ENCODE results near the gene R3HDM2. TPM values are rescaled to one million over a fixed set of nuclear protein-coding genes. Genes with fewer than 3 reads are reported as not detected.

R3HDM2 gene
- total RNA-seq, 2 donors from 2014 or later = 78.9 to 79.1 TPM

DNA sequence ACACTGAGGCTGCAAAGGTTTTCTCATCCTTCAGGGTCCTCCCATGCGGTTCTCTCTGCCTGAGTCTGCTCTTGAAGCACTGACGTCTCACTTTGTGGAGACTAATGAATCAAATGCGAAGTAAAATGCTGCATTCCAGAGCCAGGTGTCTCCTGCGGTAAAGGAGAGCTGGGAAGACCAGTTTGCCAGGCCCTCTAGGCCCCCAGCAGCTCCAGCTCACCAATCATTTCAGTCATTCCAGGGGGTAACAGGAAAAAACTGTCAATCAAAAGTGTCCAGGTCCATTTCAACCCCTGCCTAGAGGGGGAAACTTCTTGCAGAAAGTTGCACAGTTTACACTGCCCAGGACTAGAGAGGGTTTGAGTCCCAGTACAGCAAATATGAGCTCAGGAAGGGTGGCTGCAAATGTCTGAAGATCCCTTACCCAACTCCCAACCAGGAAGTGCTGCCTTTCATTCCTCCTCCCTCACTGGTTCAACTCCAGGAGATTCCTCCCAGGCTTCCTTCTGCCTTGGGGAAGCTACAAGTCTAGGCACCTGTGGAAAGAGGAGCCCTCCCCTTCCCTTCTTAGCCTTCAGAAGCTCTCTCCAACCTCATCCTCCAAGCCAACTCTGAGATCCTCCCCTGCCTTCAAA, 217.0 kb downstream of the R3HDM2 start:
- DNase-seq (no peak), ATAC-seq (replicated peaks in 1 of 2) (no peak)
- H3K4me1 Mint-ChIP-seq (ENCODE audit: low read depth) = peaks cover 32% of the 10 kb centered on the region
- peak overlapping the region; percentile 19 to 46 for H3K4me3 Mint-ChIP-seq
- H3K9me3 Mint-ChIP-seq = no peaks in the 10 kb centered on the region
- peaks cover 0 to 3% of the 10 kb centered on the region in 2 donors for H3K36me3 Mint-ChIP-seq (ENCODE audit: insufficient read depth in 2 of 2)
- H3K27me3 Mint-ChIP-seq (ENCODE audit: low read depth) = peaks cover 48% of the 10 kb centered on the region
- H3K27ac Mint-ChIP-seq = no peak overlapping the region

- peaks cover 41% of the 10 kb centered on the region for H3K27me3 Mint-ChIP-seq (ENCODE audit: low read depth)
- DNase-seq (peak; percentile 84 to 86), ATAC-seq (replicated peaks in 1 of 2) (peak; percentile 52 to 60)
- peaks cover 32% of the 10 kb centered on the region for H3K4me1 Mint-ChIP-seq (ENCODE audit: low read depth)
- H3K4me3 Mint-ChIP-seq = no peak overlapping the region
- H3K9me3 Mint-ChIP-seq = no peaks in the 10 kb centered on the region
- H3K27ac Mint-ChIP-seq = no peak overlapping the region
- peaks cover 0 to 3% of the 10 kb centered on the region in 2 donors for H3K36me3 Mint-ChIP-seq (ENCODE audit: insufficient read depth in 2 of 2)
Observed at GRCh38 chr12:57213058-57213715, 217.7 kb downstream of the R3HDM2 start.

DNA sequence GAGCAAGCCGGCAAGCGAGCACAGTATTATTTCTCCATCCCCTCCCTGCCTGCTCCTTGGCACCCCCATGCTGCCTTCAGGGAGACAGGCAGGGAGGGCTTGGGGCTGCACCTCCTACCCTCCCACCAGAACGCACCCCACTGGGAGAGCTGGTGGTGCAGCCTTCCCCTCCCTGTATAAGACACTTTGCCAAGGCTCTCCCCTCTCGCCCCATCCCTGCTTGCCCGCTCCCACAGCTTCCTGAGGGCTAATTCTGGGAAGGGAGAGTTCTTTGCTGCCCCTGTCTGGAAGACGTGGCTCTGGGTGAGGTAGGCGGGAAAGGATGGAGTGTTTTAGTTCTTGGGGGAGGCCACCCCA, 218.2 kb downstream of the R3HDM2 start:
- no peak overlapping the region for H3K4me3 Mint-ChIP-seq
- peaks cover 32% of the 10 kb centered on the region for H3K4me1 Mint-ChIP-seq (ENCODE audit: low read depth)
- no peak overlapping the region for H3K27ac Mint-ChIP-seq
- no peak for DNase-seq
- H3K36me3 Mint-ChIP-seq (ENCODE audit: insufficient read depth in 2 of 2) = peaks cover 0 to 3% of the 10 kb centered on the region in 2 donors
- peaks cover 36% of the 10 kb centered on the region for H3K27me3 Mint-ChIP-seq (ENCODE audit: low read depth)
- no peaks in the 10 kb centered on the region for H3K9me3 Mint-ChIP-seq
- ATAC-seq (replicated peaks in 1 of 2) = no peak

- Mint-ChIP-seq H3K9me3 (no peaks in the 10 kb centered on the region), H3K36me3 (ENCODE audit: insufficient read depth in 2 of 2) (no peaks in the 10 kb centered on the region), H3K27ac (no peak overlapping the region), H3K4me3 (no peak overlapping the region), H3K4me1 (ENCODE audit: low read depth) (peaks cover 26% of the 10 kb centered on the region), H3K27me3 (ENCODE audit: low read depth) (peaks cover 30% of the 10 kb centered on the region)
- ATAC-seq (replicated peaks in 1 of 2) (no peak), DNase-seq (no peak)
Observed at GRCh38 chr12:57211791-57212700, 218.8 kb downstream of the R3HDM2 start.

DNA sequence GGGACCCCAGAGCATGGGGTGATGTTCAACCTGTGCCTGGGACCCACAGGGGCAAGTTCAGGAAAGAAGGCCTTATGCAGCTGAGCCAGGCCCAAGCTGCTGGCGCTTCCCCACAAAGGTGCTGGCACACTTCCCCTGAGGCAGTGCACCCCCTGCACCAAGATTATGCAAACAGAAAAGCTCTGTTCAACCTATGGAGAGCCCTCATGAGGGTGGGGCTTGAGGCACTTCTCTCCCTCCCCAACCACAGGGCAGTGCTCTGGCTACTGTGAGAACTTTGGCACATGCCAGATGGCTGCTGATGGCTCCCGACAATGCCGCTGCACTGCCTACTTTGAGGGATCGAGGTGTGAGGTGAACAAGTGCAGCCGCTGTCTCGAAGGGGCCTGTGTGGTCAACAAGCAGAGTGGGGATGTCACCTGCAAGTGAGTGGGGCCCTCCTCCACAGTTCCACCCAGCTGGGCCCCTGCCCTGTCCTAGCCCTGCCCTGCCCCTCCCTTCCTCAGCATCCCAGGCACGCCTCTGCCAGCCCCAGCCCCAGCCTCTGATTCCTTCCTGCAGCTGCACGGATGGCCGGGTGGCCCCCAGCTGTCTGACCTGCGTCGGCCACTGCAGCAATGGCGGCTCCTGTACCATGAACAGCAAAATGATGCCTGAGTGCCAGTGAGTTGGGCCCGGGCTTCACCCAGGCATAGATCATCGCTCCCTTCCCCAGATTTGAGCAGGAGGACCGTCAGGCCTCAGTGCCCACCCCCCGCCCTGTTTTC, 219.7 kb downstream of the R3HDM2 start:
- Mint-ChIP-seq H3K4me1 (ENCODE audit: low read depth) (peaks cover 25% of the 10 kb centered on the region), H3K9me3 (no peaks in the 10 kb centered on the region), H3K36me3 (ENCODE audit: insufficient read depth in 2 of 2) (no peaks in the 10 kb centered on the region), H3K27ac (no peak overlapping the region), H3K4me3 (no peak overlapping the region), H3K27me3 (ENCODE audit: low read depth) (peaks cover 29% of the 10 kb centered on the region)
- DNase-seq = no peak
- ATAC-seq (replicated peaks in 1 of 2) = no peak

DNA sequence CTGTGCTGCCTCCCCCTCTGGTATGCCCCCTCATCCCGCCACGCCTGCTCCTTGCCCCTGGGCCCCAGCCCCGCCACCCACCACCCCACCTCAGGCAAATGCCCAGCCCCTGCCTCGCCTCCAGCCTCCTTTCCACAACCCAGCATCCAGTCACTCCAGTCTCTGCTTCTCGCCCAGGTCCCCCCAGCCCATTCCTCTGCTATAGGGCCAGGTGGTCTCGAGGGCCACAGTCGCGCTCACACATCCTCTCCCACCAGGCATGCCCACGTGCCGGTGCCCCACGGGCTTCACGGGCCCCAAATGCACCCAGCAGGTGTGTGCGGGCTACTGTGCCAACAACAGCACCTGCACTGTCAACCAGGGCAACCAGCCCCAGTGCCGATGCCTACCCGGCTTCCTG, 220.4 kb downstream of the R3HDM2 start:
- Mint-ChIP-seq H3K4me3 (no peak overlapping the region), H3K27me3 (ENCODE audit: low read depth) (peaks cover 23% of the 10 kb centered on the region), H3K36me3 (ENCODE audit: insufficient read depth in 2 of 2) (no peaks in the 10 kb centered on the region), H3K9me3 (no peaks in the 10 kb centered on the region), H3K4me1 (ENCODE audit: low read depth) (peaks cover 19% of the 10 kb centered on the region), H3K27ac (no peak overlapping the region)
- DNase-seq (no peak), ATAC-seq (replicated peaks in 1 of 2) (no peak)

DNA sequence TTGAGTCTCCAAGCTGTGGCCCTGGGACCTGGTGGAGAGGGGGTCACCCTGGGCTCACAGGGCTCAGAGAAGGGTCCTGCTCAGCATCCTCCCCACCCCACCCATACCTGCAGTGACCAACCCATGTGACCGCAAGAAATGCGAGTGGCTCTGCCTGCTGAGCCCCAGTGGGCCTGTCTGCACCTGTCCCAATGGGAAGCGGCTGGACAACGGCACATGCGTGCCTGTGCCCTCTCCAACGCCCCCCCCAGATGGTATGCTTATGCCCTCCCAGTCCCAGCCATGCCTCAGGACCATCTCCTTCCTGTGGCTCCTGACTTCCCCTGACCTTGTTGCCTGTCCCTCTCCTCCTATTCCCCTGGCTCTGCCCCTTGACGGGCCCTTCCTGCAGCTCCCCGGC, 220.9 kb downstream of the R3HDM2 start:
- DNase-seq (no peak), ATAC-seq (replicated peaks in 1 of 2) (no peak)
- Mint-ChIP-seq H3K27me3 (ENCODE audit: low read depth) (peaks cover 17% of the 10 kb centered on the region), H3K4me3 (no peak overlapping the region), H3K4me1 (ENCODE audit: low read depth) (peaks cover 15% of the 10 kb centered on the region), H3K27ac (no peak overlapping the region), H3K36me3 (ENCODE audit: insufficient read depth in 2 of 2) (no peaks in the 10 kb centered on the region), H3K9me3 (no peaks in the 10 kb centered on the region)

GRCh38 chr12:57208631-57209282, 222.1 kb downstream of the R3HDM2 start:
- H3K9me3 Mint-ChIP-seq = no peaks in the 10 kb centered on the region
- H3K4me1 Mint-ChIP-seq (ENCODE audit: low read depth) = peaks cover 6% of the 10 kb centered on the region
- DNase-seq (no peak), ATAC-seq (replicated peaks in 1 of 2) (no peak)
- peaks cover 6% of the 10 kb centered on the region for H3K27me3 Mint-ChIP-seq (ENCODE audit: low read depth)
- no peak overlapping the region for H3K4me3 Mint-ChIP-seq
- no peaks in the 10 kb centered on the region for H3K36me3 Mint-ChIP-seq (ENCODE audit: insufficient read depth in 2 of 2)
- no peak overlapping the region for H3K27ac Mint-ChIP-seq

DNA sequence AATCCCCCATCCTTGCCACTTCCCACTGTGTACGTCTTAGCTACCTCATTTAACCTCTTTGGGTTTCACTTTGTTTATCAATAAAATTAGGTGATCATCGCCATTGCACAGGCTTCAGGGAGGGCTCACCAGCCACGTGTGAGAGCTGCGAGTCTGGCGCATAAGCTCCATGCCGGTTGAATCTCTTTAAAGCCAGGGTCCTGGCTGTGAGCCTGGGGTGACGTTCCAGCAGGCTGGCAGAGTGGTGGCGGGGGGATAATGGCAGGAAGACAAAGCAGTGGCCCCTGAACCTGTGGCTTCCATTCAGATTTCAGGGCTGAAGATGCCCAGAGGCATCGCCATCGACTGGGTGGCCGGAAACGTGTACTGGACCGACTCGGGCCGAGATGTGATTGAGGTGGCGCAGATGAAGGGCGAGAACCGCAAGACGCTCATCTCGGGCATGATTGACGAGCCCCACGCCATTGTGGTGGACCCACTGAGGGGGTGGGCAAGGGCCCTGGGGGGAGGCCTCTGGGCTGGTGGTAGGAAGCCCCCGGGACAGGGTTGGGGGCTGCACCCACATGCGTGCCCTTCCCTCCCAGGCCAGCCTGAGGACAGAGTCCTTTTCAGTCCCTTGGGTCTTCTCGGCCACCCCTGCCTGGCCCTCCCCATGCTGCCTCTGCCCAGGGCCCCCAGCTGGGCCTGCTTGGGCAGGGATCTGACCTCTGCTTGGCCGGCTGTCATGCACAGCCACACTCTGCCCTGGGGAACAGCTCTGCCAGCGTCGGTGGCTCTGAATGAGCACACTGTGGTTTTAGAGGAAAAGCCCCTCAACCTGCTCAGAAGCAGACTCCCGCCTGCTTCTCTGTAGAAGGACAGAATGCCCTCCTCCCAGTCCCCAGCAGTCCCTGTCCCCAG, 222.9 kb downstream of the R3HDM2 start:
- no peak for DNase-seq
- ATAC-seq (replicated peaks in 1 of 2) = no peak
- H3K4me1 Mint-ChIP-seq (ENCODE audit: low read depth) = no peaks in the 10 kb centered on the region
- H3K27me3 Mint-ChIP-seq (ENCODE audit: low read depth) = no peaks in the 10 kb centered on the region
- H3K9me3 Mint-ChIP-seq = no peaks in the 10 kb centered on the region
- no peak overlapping the region for H3K27ac Mint-ChIP-seq
- H3K4me3 Mint-ChIP-seq = no peak overlapping the region
- H3K36me3 Mint-ChIP-seq (ENCODE audit: insufficient read depth in 2 of 2) = no peaks in the 10 kb centered on the region

DNA sequence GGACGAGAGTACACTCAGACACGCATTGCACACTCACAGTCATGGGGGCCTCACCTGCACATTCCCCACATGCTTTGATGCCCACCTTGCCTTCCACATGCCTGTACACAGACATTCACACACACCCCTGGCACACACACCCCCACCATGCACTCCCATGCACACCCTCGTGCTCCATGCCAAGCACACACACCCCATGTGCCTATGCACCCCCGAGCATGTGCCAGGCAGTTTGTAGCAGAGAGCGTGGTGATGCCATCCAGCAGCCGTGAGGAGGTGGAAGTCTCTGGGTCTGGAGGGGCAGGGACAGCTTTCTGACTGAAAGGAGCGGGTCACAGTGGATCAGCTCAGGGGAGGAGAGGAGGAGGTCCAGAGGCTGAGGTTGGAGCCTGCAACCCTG, 224.9 kb downstream of the R3HDM2 start:
- Mint-ChIP-seq H3K36me3 (ENCODE audit: insufficient read depth in 2 of 2) (no peaks in the 10 kb centered on the region), H3K27ac (no peak overlapping the region)

GRCh38 chr12:57205186-57205585, 225.7 kb downstream of the R3HDM2 start:
- Mint-ChIP-seq H3K9me3 (no peaks in the 10 kb centered on the region), H3K36me3 (ENCODE audit: insufficient read depth in 2 of 2) (no peaks in the 10 kb centered on the region), H3K27me3 (ENCODE audit: low read depth) (no peaks in the 10 kb centered on the region), H3K4me3 (no peak overlapping the region), H3K27ac (no peak overlapping the region), H3K4me1 (ENCODE audit: low read depth) (no peaks in the 10 kb centered on the region)
- no peak for DNase-seq
- ATAC-seq (replicated peaks in 1 of 2) = no peak

More for the DNA sequence above, 224.9 kb downstream of the R3HDM2 start:
- Mint-ChIP-seq H3K9me3 (no peaks in the 10 kb centered on the region), H3K27me3 (ENCODE audit: low read depth) (no peaks in the 10 kb centered on the region), H3K4me3 (no peak overlapping the region), H3K4me1 (ENCODE audit: low read depth) (no peaks in the 10 kb centered on the region)
- no peak for ATAC-seq (replicated peaks in 1 of 2)
- DNase-seq = no peak

DNA sequence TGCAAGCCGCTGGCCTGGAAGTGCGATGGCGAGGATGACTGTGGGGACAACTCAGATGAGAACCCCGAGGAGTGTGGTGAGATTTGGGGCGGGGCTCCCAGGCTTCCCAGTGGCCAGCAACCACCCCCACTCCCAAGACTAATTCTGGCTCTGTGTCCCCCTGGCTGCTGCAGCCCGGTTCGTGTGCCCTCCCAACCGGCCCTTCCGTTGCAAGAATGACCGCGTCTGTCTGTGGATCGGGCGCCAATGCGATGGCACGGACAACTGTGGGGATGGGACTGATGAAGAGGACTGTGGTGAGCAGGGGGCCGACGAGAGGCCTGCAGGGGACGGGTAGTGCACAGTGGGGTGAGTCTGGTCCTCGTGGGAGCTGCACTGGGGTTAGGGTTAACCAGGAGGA, 226.4 kb downstream of the R3HDM2 start:
- DNase-seq (no peak), ATAC-seq (replicated peaks in 1 of 2) (no peak)
- Mint-ChIP-seq H3K27me3 (ENCODE audit: low read depth) (no peaks in the 10 kb centered on the region), H3K4me3 (no peak overlapping the region), H3K27ac (no peak overlapping the region), H3K36me3 (ENCODE audit: insufficient read depth in 2 of 2) (no peaks in the 10 kb centered on the region), H3K9me3 (no peaks in the 10 kb centered on the region), H3K4me1 (ENCODE audit: low read depth) (no peaks in the 10 kb centered on the region)

Data from activated T-cell treated with anti-CD3 and anti-CD28 coated beads, Interleukin-2, amount 50 U/mL, for 72 hours (primary cell).